ENCODE data around the gene COMMD4.

Gene COMMD4

DNA sequence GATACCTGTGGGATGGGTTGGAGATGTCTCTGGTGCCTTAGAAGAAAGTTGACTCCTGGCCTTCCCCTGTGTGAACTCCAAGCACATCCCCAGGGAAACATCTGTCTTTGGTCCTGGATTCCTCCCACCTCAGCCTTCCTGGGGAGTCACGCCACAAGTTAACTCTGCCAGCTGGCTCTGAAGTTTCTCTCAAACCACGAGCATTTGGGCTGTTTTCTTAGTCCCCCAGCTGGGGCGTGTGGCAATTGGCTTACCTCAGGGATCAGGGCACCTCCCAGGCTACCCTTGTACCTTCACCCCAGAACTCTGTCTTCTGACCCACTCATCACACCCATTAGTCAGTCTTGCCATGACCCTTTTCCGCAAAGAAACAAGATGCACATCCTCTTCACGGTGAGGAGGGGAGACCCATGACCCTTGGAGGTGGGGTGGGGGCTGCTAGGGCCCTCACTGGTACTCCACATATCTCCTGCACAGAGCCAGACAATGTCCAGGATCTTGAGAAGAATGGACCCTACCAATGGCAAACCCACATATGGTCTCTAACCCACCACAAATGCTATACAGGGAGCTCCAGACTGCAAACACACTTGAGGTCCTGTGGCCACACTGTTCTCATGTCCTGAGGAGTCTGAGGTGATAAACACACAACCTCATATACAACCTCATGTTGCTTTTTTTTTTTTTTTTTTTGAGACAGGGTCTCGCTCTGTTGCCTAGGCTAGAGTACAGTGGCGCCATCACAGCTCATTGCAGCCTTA, 14.9 kb downstream of the COMMD4 start:
- Histone ChIP-seq H3K9me2 (replicated peaks; ENCODE audit: low read depth, low read length) (no peaks in the 10 kb centered on the region), H3K27me3 (ENCODE audit: insufficient read depth, low read length, poor library complexity, severe bottlenecking) (no peaks in the 10 kb centered on the region), H3K4me1 (ENCODE audit: insufficient read depth, low read length, poor library complexity, severe bottlenecking) (peaks cover 28% of the 10 kb centered on the region), H3K4me2 (ENCODE audit: low read depth, low read length, poor library complexity, severe bottlenecking) (peak overlapping the region; percentile 75), H3K4me3 (ENCODE audit: low read length, poor library complexity, severe bottlenecking) (peak overlapping the region; percentile 49), H3K79me2 (ENCODE audit: insufficient read depth, low read length) (no peaks in the 10 kb centered on the region), H4K20me1 (ENCODE audit: insufficient read depth, low read length, poor library complexity, severe bottlenecking) (no peaks in the 10 kb centered on the region), H3F3A (ENCODE audit: low read depth) (no peaks in the 10 kb centered on the region; the same call in 1 of the 2 replicates), H3K9ac (ENCODE audit: low read depth, low read length, poor library complexity, severe bottlenecking) (peak overlapping the region; percentile 63), H2AFZ (ENCODE audit: low read length) (no peak overlapping the region), H3K9me3 (ENCODE audit: insufficient read depth, low read depth, low read length) (peaks cover 16% of the 10 kb centered on the region; the same call in 1 of the 2 replicates), H3K36me3 (ENCODE audit: insufficient read depth, low read length) (no peaks in the 10 kb centered on the region)
- TF ChIP-seq EZH2phosphoT487 (IDR thresholded peaks at IDR 0.05; ENCODE audit: borderline replicate concordance), result no peak
- TF ChIP-seq, protein P1, sequence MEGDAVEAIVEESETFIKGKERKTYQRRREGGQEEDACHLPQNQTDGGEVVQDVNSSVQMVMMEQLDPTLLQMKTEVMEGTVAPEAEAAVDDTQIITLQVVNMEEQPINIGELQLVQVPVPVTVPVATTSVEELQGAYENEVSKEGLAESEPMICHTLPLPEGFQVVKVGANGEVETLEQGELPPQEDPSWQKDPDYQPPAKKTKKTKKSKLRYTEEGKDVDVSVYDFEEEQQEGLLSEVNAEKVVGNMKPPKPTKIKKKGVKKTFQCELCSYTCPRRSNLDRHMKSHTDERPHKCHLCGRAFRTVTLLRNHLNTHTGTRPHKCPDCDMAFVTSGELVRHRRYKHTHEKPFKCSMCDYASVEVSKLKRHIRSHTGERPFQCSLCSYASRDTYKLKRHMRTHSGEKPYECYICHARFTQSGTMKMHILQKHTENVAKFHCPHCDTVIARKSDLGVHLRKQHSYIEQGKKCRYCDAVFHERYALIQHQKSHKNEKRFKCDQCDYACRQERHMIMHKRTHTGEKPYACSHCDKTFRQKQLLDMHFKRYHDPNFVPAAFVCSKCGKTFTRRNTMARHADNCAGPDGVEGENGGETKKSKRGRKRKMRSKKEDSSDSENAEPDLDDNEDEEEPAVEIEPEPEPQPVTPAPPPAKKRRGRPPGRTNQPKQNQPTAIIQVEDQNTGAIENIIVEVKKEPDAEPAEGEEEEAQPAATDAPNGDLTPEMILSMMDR (conservative IDR thresholded peaks at IDR 0.05; ENCODE audit: low read length), result no peak

DNA sequence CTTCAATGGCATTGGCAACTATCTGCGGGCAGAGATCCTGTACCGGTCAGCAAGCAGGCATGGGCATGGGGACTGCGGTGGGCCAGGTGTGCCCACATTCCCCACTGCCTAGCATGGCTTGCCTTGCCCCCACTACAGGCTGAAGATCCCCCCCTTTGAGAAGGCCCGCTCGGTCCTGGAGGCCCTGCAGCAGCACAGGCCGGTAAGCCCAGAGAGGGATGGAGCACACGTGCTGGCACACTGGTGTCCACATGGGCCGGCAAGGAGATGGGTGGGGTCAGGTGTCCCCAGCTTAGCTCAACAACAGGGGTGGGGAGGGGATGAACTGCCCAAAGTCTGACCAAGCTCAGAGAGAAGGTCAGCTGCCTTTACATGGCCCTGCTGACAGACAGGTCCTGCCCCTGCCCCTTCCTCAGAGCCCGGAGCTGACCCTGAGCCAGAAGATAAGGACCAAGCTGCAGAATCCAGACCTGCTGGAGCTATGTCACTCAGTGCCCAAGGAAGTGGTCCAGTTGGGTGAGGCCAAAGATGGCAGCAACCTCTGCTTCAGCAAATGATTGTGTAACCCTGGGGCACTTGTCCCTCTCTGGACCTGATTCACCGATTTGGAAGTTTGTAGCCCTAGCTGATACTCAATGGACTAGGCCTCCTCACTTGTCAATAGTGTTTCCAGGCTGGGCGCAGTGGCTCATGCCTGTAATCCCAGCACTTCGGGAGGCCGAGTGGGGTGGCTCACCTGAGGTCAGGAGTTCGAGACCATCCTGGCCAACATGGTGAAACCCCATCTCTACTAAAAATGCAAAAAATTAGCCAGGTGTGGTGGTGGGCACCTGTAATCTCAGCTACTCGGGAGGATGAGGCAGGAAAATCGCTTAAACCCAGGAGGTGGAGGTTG, 16.6 kb downstream of the COMMD4 start:
- Histone ChIP-seq H3K9me2 (replicated peaks; ENCODE audit: low read depth, low read length) (no peaks in the 10 kb centered on the region), H3F3A (ENCODE audit: low read depth) (no peaks in the 10 kb centered on the region; the same call in 1 of the 2 replicates), H4K20me1 (ENCODE audit: insufficient read depth, low read length, poor library complexity, severe bottlenecking) (no peaks in the 10 kb centered on the region), H3K4me3 (ENCODE audit: low read length, poor library complexity, severe bottlenecking) (no peak overlapping the region), H3K36me3 (ENCODE audit: insufficient read depth, low read length) (no peaks in the 10 kb centered on the region), H3K9ac (ENCODE audit: low read depth, low read length, poor library complexity, severe bottlenecking) (no peak overlapping the region), H3K27me3 (ENCODE audit: insufficient read depth, low read length, poor library complexity, severe bottlenecking) (no peaks in the 10 kb centered on the region), H3K4me2 (ENCODE audit: low read depth, low read length, poor library complexity, severe bottlenecking) (no peak overlapping the region), H3K79me2 (ENCODE audit: insufficient read depth, low read length) (no peaks in the 10 kb centered on the region), H2AFZ (ENCODE audit: low read length) (no peak overlapping the region), H3K4me1 (ENCODE audit: insufficient read depth, low read length, poor library complexity, severe bottlenecking) (peaks cover 28% of the 10 kb centered on the region), H3K9me3 (ENCODE audit: insufficient read depth, low read depth, low read length) (peaks cover 16% of the 10 kb centered on the region; the same call in 1 of the 2 replicates)
- TF ChIP-seq EZH2phosphoT487 (IDR thresholded peaks at IDR 0.05; ENCODE audit: borderline replicate concordance), result no peak
- TF ChIP-seq, protein P1 (conservative IDR thresholded peaks at IDR 0.05; ENCODE audit: low read length), result no peak

DNA sequence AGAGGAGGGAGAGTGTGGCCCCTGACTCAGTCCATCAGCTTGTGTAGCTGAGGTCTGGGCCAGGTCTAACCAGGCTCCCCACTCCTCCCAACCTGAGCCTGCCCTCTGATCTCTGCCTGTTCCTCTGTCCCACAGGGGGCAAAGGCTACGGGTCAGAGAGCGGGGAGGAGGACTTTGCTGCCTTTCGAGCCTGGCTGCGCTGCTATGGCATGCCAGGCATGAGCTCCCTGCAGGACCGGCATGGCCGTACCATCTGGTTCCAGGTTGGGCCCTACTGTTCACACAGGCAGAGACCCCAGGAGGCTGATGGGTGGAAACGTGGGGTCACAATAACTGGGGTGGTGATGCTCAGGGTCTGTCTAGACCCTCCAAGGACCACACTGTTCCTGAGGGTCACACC, 17.7 kb downstream of the COMMD4 start:
- Histone ChIP-seq H4K20me1 (ENCODE audit: insufficient read depth, low read length, poor library complexity, severe bottlenecking) (no peaks in the 10 kb centered on the region), H3F3A (ENCODE audit: low read depth) (no peaks in the 10 kb centered on the region; the same call in 1 of the 2 replicates), H3K4me1 (ENCODE audit: insufficient read depth, low read length, poor library complexity, severe bottlenecking) (peaks cover 27% of the 10 kb centered on the region), H2AFZ (ENCODE audit: low read length) (no peak overlapping the region), H3K36me3 (ENCODE audit: insufficient read depth, low read length) (peaks cover 4% of the 10 kb centered on the region; the same call in 1 of the 2 replicates), H3K9me2 (replicated peaks; ENCODE audit: low read depth, low read length) (no peaks in the 10 kb centered on the region), H3K9me3 (ENCODE audit: insufficient read depth, low read depth, low read length) (peaks cover 12% of the 10 kb centered on the region; the same call in 1 of the 2 replicates), H3K4me2 (ENCODE audit: low read depth, low read length, poor library complexity, severe bottlenecking) (no peak overlapping the region), H3K4me3 (ENCODE audit: low read length, poor library complexity, severe bottlenecking) (no peak overlapping the region), H3K79me2 (ENCODE audit: insufficient read depth, low read length) (no peaks in the 10 kb centered on the region), H3K27me3 (ENCODE audit: insufficient read depth, low read length, poor library complexity, severe bottlenecking) (no peaks in the 10 kb centered on the region), H3K9ac (ENCODE audit: low read depth, low read length, poor library complexity, severe bottlenecking) (no peak overlapping the region)
- TF ChIP-seq, protein P1 (conservative IDR thresholded peaks at IDR 0.05; ENCODE audit: low read length), result no peak
- TF ChIP-seq EZH2phosphoT487 (IDR thresholded peaks at IDR 0.05; ENCODE audit: borderline replicate concordance), result no peak
